IPS-NIHi11 (cell line): ENCODE measurements around the gene CAD.

Source experiments
- DNase-seq: peaks from one replicate; pipeline ENCODE4 v3.0.0; 2012; ENCODE audit warnings: mixed read lengths, low spot score

Gene CAD

GRCh38 chr2:27225526-27225925 lies 8.4 kb downstream of the CAD start:
- DNase-seq = no peak

GRCh38 chr2:27227501-27227900 lies 10.3 kb downstream of the CAD start:
- no peak for DNase-seq

GRCh38 chr2:27231921-27232320 lies 14.8 kb downstream of the CAD start:
- no peak for DNase-seq

- no peak for DNase-seq
These were observed 16.2 kb downstream of the CAD start for GRCh38 chr2:27233341-27233740.

- no peak for DNase-seq
These were observed 19.0 kb downstream of the CAD start for GRCh38 chr2:27236136-27236535.

- no peak for DNase-seq
These were observed 19.5 kb downstream of the CAD start for GRCh38 chr2:27236626-27237025.

- no peak for DNase-seq
These were observed 20.3 kb downstream of the CAD start for GRCh38 chr2:27237341-27237945.

- DNase-seq = no peak
These were observed 21.8 kb downstream of the CAD start for GRCh38 chr2:27238976-27239375.

GRCh38 chr2:27240406-27240805 lies 23.2 kb downstream of the CAD start:
- no peak for DNase-seq

- DNase-seq = no peak
These were observed 24.8 kb downstream of the CAD start for GRCh38 chr2:27241761-27242613.

GRCh38 chr2:27242614-27242951 lies 25.4 kb downstream of the CAD start:
- no peak for DNase-seq

- no peak for DNase-seq
These were observed 26.4 kb downstream of the CAD start for GRCh38 chr2:27243391-27244130.

GRCh38 chr2:27245116-27245515 lies 27.9 kb downstream of the CAD start:
- DNase-seq = no peak

GRCh38 chr2:27245626-27246025 lies 28.5 kb downstream of the CAD start:
- no peak for DNase-seq

- DNase-seq = no peak
These were observed 30.7 kb downstream of the CAD start for GRCh38 chr2:27247893-27248292.

GRCh38 chr2:27249159-27249890 lies 32.2 kb downstream of the CAD start:
- DNase-seq = peak; percentile 8

GRCh38 chr2:27249891-27250651 lies 32.9 kb downstream of the CAD start:
- peak; percentile 93 for DNase-seq

GRCh38 chr2:27250652-27251379 lies 33.6 kb downstream of the CAD start:
- DNase-seq = peak; percentile 52

GRCh38 chr2:27251766-27252165 lies 34.6 kb downstream of the CAD start:
- DNase-seq = peak; percentile 4

GRCh38 chr2:27255187-27255586 lies 38.0 kb downstream of the CAD start:
- peak; percentile 6 for DNase-seq

- DNase-seq = no peak
These were observed 38.5 kb downstream of the CAD start for GRCh38 chr2:27255660-27256059.
